ENCODE results near the gene DLK2.

The DLK2 gene

GRCh38 chr6:43481075-43481474 lies 25.7 kb upstream of the DLK2 start:
- no peak for TF ChIP-seq CTCF (IDR thresholded peaks at IDR 0.05)
- TF ChIP-seq ZFX (IDR thresholded peaks at IDR 0.05; ENCODE audit: borderline replicate concordance) = no peak
- H3K27ac ChIP-seq = no peak overlapping the region

DNA sequence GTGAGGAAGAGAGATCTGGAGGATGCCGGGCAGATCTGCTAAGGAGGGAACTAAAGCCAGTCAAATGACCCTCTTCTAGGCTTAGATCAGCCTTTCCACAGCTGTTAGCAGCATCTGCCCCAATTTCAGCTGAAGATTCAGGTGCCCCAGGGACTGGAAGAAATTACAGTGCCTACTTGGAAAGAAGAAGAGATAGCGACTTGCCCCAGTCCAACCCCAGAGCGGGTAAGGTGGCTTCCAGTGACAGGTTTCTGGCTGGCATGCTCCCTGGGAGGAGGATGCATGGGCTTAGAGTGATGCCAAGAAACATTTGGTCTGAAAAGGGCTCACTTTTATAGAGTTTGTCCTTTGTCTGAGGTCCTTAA lies 22.6 kb upstream of the DLK2 start:
- peak overlapping the region; percentile 54 for H3K27ac ChIP-seq

DNA sequence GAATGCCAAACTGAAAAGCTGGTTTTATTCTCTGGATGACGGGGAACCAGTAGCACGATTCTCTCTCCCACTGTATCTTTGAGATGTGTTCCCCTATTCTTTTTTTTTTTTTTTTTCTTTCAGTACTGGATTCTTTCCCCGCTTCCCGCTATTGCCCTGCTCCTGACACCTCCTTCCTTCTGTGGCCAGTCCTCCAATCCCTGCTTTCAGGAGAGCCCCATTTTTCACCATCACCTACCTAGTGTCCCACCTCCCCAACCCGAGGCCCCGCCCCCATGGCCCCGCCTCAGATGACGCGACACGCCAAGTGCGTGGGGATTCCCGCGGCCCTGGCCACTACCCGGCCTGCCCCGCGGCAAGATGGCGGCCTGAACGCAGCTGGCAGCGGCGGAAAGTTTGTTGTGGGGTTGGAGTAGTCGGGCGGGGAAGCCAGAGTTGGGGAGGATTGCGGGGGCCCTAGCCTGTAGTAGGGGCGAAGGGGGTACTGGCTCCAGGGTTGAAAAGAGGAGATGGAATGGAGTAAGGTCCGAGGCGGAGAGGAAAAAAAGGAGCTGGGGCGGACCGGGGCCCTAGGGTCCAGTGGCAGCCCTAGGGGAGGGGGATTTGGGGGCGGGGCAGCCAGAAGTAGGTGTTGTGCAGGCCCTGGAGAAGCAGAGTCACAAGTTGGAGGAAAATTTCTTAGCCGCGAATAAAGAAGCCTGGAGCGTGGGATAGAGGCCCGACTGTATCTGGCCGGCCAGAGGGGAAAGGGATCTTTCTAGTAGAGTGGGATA lies 22.1 kb upstream of the DLK2 start, which contains the start of gene TJAP1:
Gene TJAP1, plus strand, starts transcription at position 336 of the 773 bp plus-strand sequence. CDS start 21,432 bp downstream, outside the sequence.
- TF ChIP-seq CTCF (IDR thresholded peaks at IDR 0.05) = no peak
- TF ChIP-seq ZFX (IDR thresholded peaks at IDR 0.05; ENCODE audit: borderline replicate concordance) = no peak
- H3K27ac ChIP-seq = peak within 1 kb of the TSS; percentile 54

More for the DNA sequence above, 22.6 kb upstream of the DLK2 start:
- TF ChIP-seq CTCF (IDR thresholded peaks at IDR 0.05) = no peak

- H3K27ac ChIP-seq = peak overlapping the region; percentile 54; the same call in 1 of the 2 replicates
Observed at GRCh38 chr6:43476746-43477145, 21.4 kb upstream of the DLK2 start.

DNA sequence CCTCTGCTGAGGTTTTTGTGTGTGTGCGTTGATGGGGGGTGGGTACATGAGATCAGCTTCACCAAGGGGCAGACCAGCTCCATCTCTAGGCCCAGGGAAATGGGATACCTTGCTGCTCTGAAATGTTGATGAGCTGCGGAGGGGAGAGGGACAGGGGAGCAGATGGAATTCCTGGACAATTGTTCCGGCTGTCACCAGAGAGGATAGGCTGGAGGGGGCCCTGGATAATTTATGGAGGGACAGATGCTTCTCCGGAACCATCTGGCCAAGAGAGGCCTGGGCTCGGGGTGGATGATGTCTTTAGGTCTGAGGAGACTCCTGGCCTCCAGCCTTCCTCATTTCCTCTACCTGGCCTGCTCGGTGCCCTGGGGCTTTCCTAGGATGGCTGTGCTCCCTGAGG lies 20.2 kb upstream of the DLK2 start:
- H3K27ac ChIP-seq = no peak overlapping the region
- TF ChIP-seq ZFX (IDR thresholded peaks at IDR 0.05; ENCODE audit: borderline replicate concordance) = no peak
- TF ChIP-seq CTCF (IDR thresholded peaks at IDR 0.05) = no peak

More at GRCh38 chr6:43476746-43477145, 21.4 kb upstream of the DLK2 start:
- TF ChIP-seq ZFX (IDR thresholded peaks at IDR 0.05; ENCODE audit: borderline replicate concordance) (no peak), CTCF (IDR thresholded peaks at IDR 0.05) (no peak)

- no peak overlapping the region for H3K27ac ChIP-seq
- TF ChIP-seq CTCF (IDR thresholded peaks at IDR 0.05) (no peak), ZFX (IDR thresholded peaks at IDR 0.05; ENCODE audit: borderline replicate concordance) (no peak)
Observed at GRCh38 chr6:43472515-43472914, 17.2 kb upstream of the DLK2 start.

DNA sequence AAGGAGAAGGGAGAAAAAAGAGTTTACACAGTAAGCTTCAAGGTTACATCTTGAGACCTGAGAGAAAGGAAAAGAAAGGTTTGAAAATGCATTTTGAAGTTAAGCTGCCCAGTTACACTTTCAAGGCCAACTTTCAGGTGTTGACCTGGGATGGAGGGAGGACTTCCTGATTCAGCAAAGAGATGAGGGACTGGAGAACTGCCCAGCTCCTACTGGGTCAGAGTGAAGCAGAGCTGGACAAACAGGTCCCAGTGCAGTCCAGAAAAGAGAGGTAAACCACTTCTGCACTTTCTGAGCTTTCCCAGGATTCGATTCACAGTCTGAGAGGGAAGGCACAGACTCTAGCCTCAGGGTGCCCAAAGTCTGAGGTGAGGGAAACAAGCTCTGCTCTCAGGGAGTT lies 16.1 kb upstream of the DLK2 start:
- TF ChIP-seq CTCF (IDR thresholded peaks at IDR 0.05) (no peak), ZFX (IDR thresholded peaks at IDR 0.05; ENCODE audit: borderline replicate concordance) (no peak)
- no peak overlapping the region for H3K27ac ChIP-seq

All from 22Rv1 (cell line).